ENCODE measurements around the gene PTPRU. TPM values are rescaled to one million over a fixed set of nuclear protein-coding genes. Genes with fewer than 3 reads are reported as not detected.
A peak's percentile ranks its signal among the peaks of the same experiment; 100 is the strongest.

The PTPRU gene
- total and polyA plus RNA-seq, 2 of the 8 experiments (the other 6 are each of a cell fraction or from before 2014, with no cell fraction given): 33.8 to 41.8 TPM

DNA sequence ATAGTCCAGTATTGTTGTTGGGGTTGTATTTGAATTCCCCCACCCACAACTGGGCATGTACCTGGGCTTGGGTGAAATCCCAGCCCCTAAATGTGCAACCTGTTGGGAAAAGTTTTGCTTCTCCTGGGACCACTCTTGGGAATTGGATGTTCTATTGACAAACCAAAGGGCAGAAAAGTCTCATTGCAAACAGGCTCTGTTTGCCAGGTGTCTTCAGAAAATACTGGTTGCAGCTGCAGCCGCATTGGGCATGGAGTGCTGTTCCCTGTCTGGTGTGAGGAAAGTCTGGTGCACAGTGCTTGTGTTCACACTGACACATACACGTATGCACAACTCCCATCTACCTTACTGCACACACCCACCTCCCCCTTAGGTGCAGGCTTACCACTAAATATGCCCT lies 12.1 kb downstream of the PTPRU start:
- Histone ChIP-seq H3K56ac (replicated peaks; ENCODE audit: insufficient read length, low read depth, low read length) (no peak overlapping the region), H2BK15ac (ENCODE audit: low read length) (peak overlapping the region; percentile 98), H3K14ac (ENCODE audit: insufficient read length) (no peak overlapping the region), H3K18ac (ENCODE audit: extremely low read depth, low read length) (peak overlapping the region; percentile 95), H4K5ac (ENCODE audit: insufficient read length, low read depth, low read length) (no peak overlapping the region), H3K4me3 (ENCODE audit: extremely low read depth in 1 of 4, insufficient read depth in 2 of 4, low read depth in 3 of 4, low read length in 4 of 4) (no peak overlapping the region), H3K27ac (ENCODE audit: low read depth, low read length) (peak overlapping the region; percentile 59; the same call in 1 of the 2 replicates), H3K4ac (replicated peaks; ENCODE audit: insufficient read length, low read depth, low read length) (peak overlapping the region; percentile 41), H2BK5ac (ENCODE audit: low read depth, low read length) (peak overlapping the region; percentile 99), H2AFZ (ENCODE audit: low read length) (no peak overlapping the region; the same call in 1 of the 2 replicates), H2BK20ac (ENCODE audit: low read length) (peak overlapping the region; percentile 98), H4K20me1 (replicated peaks in 1 of 2; ENCODE audit: control insufficient read depth in 1 of 2, insufficient read depth in 2 of 2, low read length in 2 of 2) (no peaks in the 10 kb centered on the region), H2BK120ac (replicated peaks; ENCODE audit: low read depth, low read length) (peak overlapping the region; percentile 25), H3K27me3 (replicated peaks in 1 of 4; ENCODE audit: control insufficient read depth in 3 of 4, extremely low read depth in 1 of 4, insufficient read depth in 3 of 4, low read length in 3 of 4) (no peaks in the 10 kb centered on the region), H2AK5ac (ENCODE audit: low read depth, low read length) (peak overlapping the region; percentile 94), H3K23ac (ENCODE audit: insufficient read length) (no peak overlapping the region), H4K91ac (replicated peaks; ENCODE audit: insufficient read length, low read length) (peak overlapping the region; percentile 93), H3K4me2 (ENCODE audit: insufficient read depth in 1 of 2, low read depth in 2 of 2, low read length in 2 of 2) (peak overlapping the region; percentile 35 to 51; a peak in 2 of 4 replicates), H3K79me2 (ENCODE audit: control insufficient read depth in 1 of 2, insufficient read depth in 2 of 2, low read length in 2 of 2) (no peaks in the 10 kb centered on the region), H2BK12ac (ENCODE audit: low read depth, low read length) (peak overlapping the region; percentile 99), H3K9ac (replicated peaks in 1 of 4; ENCODE audit: extremely low read depth in 1 of 4, low read depth in 3 of 4, low read length in 3 of 4) (peak overlapping the region in 3 of 4 experiments; percentile 16 to 40 (median 26); a peak in 3 of 7 replicates), H3K9me3 (ENCODE audit: insufficient read depth in 2 of 2, low read depth in 1 of 2, low read length in 1 of 2) (no peaks in the 10 kb centered on the region), H3K23me2 (ENCODE audit: low read depth, low read length) (peaks cover 2% of the 10 kb centered on the region; the same call in 1 of the 2 replicates), H3K79me1 (ENCODE audit: low read depth, low read length) (peaks cover 8% of the 10 kb centered on the region), H3K36me3 (ENCODE audit: control insufficient read depth in 2 of 4, insufficient read depth in 4 of 4, low read length in 3 of 4) (no peaks in the 10 kb centered on the region), H4K8ac (ENCODE audit: extremely low read depth, insufficient read depth, low read length) (no peak overlapping the region), H3K4me1 (replicated peaks in 1 of 4; ENCODE audit: control insufficient read depth in 3 of 4, insufficient read depth in 4 of 4, low read length in 3 of 4) (peaks cover 15 to 23% (median 18%) of the 10 kb centered on the region in 4 experiments)
- no peak for DNase-seq (ENCODE audit: low read depth in 1 of 2, low spot score in 2 of 2)
- no peak for FAIRE-seq
- CTCF ChIA-PET (ENCODE audit: partially characterized antibody): interaction anchor here (0.9 to 12.3 kb wide), 4 partner anchors 10 to 95 kb away, joined by 4 to 113 read pairs (median 13); no protein-coding TSS in a partner anchor
- POLR2A ChIA-PET (ENCODE audit: partially characterized antibody): interaction anchor here (1.1 to 2.1 kb wide), 4 partner anchors 9 to 81 kb away, joined by 3 to 8 read pairs (median 3); no protein-coding TSS in a partner anchor
- TF ChIP-seq CEBPB (IDR thresholded peaks at IDR 0.05; ENCODE audit: low read depth, low read length): no peak
- TF ChIP-seq, protein P1, sequence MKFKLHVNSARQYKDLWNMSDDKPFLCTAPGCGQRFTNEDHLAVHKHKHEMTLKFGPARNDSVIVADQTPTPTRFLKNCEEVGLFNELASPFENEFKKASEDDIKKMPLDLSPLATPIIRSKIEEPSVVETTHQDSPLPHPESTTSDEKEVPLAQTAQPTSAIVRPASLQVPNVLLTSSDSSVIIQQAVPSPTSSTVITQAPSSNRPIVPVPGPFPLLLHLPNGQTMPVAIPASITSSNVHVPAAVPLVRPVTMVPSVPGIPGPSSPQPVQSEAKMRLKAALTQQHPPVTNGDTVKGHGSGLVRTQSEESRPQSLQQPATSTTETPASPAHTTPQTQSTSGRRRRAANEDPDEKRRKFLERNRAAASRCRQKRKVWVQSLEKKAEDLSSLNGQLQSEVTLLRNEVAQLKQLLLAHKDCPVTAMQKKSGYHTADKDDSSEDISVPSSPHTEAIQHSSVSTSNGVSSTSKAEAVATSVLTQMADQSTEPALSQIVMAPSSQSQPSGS (IDR thresholded peaks at IDR 0.05; ENCODE audit: low read length): no peak
- TF ChIP-seq, protein P2, sequence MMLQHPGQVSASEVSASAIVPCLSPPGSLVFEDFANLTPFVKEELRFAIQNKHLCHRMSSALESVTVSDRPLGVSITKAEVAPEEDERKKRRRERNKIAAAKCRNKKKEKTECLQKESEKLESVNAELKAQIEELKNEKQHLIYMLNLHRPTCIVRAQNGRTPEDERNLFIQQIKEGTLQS (IDR thresholded peaks at IDR 0.05; ENCODE audit: insufficient read depth, low read depth, low read length): no peak
- 77% methylated on average over 2 of the region's 2 CpGs; no CpG with 5 or more reads in 1 of the 2 experiments for WGBS, 2 experiments (ENCODE audit: extremely low coverage in 1 of 2, insufficient coverage in 1 of 2, insufficient read length in 1 of 2, insufficient replicate concordance in 2 of 2, low coverage in 1 of 2, low lambda C conversion rate in 2 of 2, missing lambda C conversion rate in 1 of 2)

All from H1 (cell line).